Activated CD4-positive, alpha-beta memory T cell treated with anti-CD3 and anti-CD28 coated beads for 36 hours (primary cell): ENCODE measurements around the gene KCNT1. TPM values are rescaled to one million over a fixed set of nuclear protein-coding genes. Genes with fewer than 3 reads are reported as not detected.

ENCODE experiments used
- CTCF ChIA-PET: fragments of 350-600 bp; sonication (Branson Sonifier 250); formaldehyde crosslinking; loops from one replicate; lab custom pipeline; 2021; ENCODE audit warnings: antibody characterized with exemption, inconsistent platforms; lab: Charles Lee
- POLR2A ChIA-PET: fragments of 350-600 bp; sonication (Branson Sonifier 250); formaldehyde crosslinking; loops from one replicate; lab custom pipeline; 2021; ENCODE audit warnings: antibody characterized with exemption; lab: Charles Lee
- DNase-seq: peaks from one replicate; pipeline ENCODE4 v3.0.0-alpha.2; 2020
- H3K27ac Mint-ChIP-seq: one replicate; pipeline ENCODE4 v1.8.0; 2021; ENCODE audit warnings: mixed read lengths
- H3K27me3 Mint-ChIP-seq: one replicate; pipeline ENCODE4 v1.8.0; 2021; ENCODE audit warnings: mixed read lengths
- H3K36me3 Mint-ChIP-seq: one replicate; pipeline ENCODE4 v1.8.0; 2021; ENCODE audit warnings: mixed read lengths
- H3K4me1 Mint-ChIP-seq: one replicate; pipeline ENCODE4 v1.8.0; 2021; ENCODE audit warnings: low read depth, mixed read lengths
- H3K4me3 Mint-ChIP-seq: one replicate; pipeline ENCODE4 v1.8.0; 2021; ENCODE audit warnings: mild to moderate bottlenecking, mixed read lengths
- H3K9me3 Mint-ChIP-seq: one replicate; pipeline ENCODE4 v1.8.0; 2021; ENCODE audit warnings: mixed read lengths
- intact Hi-C: fragments of 100-400 bp; cut with micrococcal nuclease; formaldehyde crosslinking; loops from one replicate; pipeline ENCODE4 v1.15.1; 2023
- total RNA-seq, 2 experiments: library from RNA; stranded (reverse); gene quantifications; one replicate each; pipeline ENCODE4 v1.2.3, GENCODE V29; 2021

KCNT1 gene
- total RNA-seq, 2 experiments from 2014 or later, result not detected

DNA sequence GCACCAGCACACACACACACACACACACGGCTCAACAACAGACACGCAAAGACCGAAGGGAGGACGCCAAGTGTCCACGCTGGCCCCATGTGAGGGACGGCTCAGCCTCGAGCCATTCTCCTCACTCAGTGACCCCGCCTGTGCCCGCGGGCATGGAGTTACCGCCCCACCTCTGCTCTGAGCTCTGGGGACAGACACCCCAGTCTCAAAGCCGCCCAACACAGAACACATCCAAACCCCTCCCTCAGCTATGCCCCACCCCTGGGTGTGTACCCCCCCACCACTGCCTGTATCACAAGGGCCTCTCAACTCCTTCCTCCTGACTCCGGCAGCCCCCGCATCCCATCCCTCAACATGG is 124.2 kb downstream of the KCNT1 start:
- H3K36me3 Mint-ChIP-seq, result peaks cover 67% of the 10 kb centered on the region

GRCh38 chr9:135827301-135827700 is 125.3 kb downstream of the KCNT1 start:
- Mint-ChIP-seq H3K27ac (no peak overlapping the region), H3K36me3 (peaks cover 58% of the 10 kb centered on the region)

More for the DNA sequence above, 124.2 kb downstream of the KCNT1 start:
- peaks cover 14% of the 10 kb centered on the region for H3K4me1 Mint-ChIP-seq
- H3K27ac Mint-ChIP-seq, result no peak overlapping the region
- H3K27me3 Mint-ChIP-seq, result no peaks in the 10 kb centered on the region
- no peak overlapping the region for H3K4me3 Mint-ChIP-seq
- POLR2A ChIA-PET, result no interaction called here
- CTCF ChIA-PET, result interaction anchor here (0.7 kb wide), 1 partner anchor 30 kb away, joined by 3 read pairs; no protein-coding TSS in a partner anchor
- no peak for DNase-seq
- H3K9me3 Mint-ChIP-seq, result peaks cover 13% of the 10 kb centered on the region
- intact Hi-C loops, result no loop called here

DNA sequence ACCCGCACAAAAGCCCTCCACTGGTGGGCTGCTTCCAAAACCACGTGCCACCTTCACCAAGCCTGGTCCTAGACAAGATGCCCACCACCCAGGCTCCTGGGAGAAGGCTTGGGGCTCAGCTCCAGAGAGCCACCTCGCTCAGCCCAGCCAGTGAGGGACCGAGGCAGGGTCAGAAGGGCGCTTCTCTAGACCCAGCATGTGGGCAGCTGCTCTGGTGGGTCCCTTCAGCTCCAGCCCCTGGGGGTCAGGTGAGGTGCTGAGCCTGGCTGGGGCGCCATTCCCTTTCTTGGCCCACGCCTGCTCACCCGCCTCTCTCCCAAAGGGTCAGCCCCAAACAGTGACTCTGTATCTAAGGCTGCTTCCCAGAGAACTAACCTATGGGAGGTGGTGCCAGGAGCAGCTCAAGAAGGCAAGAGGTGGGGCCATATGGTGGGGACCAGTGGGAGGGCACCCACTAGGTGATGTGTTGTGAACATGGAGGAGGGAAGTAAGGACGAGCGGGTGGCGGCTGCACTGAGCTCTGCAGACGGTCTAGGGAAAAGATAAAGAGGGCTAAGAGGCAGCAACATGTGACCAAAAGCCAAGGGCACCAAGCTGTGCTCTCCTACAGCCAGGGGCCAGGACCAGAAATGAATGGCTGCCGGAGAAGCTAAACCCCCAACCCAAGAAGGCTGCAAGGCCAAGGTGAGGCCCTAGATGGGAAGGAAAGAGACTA is 126.0 kb downstream of the KCNT1 start:
- ChIA-PET CTCF (no interaction called here), POLR2A (no interaction called here)
- Mint-ChIP-seq H3K27me3 (no peaks in the 10 kb centered on the region), H3K27ac (no peak overlapping the region), H3K9me3 (peaks cover 13% of the 10 kb centered on the region), H3K4me1 (peaks cover 14% of the 10 kb centered on the region), H3K36me3 (peaks cover 51% of the 10 kb centered on the region), H3K4me3 (no peak overlapping the region)
- intact Hi-C loops, result no loop called here
- no peak for DNase-seq

More at GRCh38 chr9:135827301-135827700, 125.3 kb downstream of the KCNT1 start:
- Mint-ChIP-seq H3K27me3 (no peaks in the 10 kb centered on the region), H3K4me1 (peaks cover 14% of the 10 kb centered on the region), H3K9me3 (peaks cover 13% of the 10 kb centered on the region), H3K4me3 (no peak overlapping the region)
- DNase-seq, result no peak
- ChIA-PET POLR2A (no interaction called here), CTCF (no interaction called here)
- intact Hi-C loops, result no loop called here

GRCh38 chr9:135828656-135829055 is 126.7 kb downstream of the KCNT1 start:
- DNase-seq, result no peak
- Mint-ChIP-seq H3K9me3 (peaks cover 13% of the 10 kb centered on the region), H3K27me3 (no peaks in the 10 kb centered on the region), H3K4me3 (no peak overlapping the region), H3K4me1 (peaks cover 14% of the 10 kb centered on the region), H3K27ac (no peak overlapping the region), H3K36me3 (peaks cover 47% of the 10 kb centered on the region)
- POLR2A ChIA-PET, result no interaction called here
- intact Hi-C loops, result no loop called here
- CTCF ChIA-PET, result no interaction called here

- ChIA-PET CTCF (no interaction called here), POLR2A (no interaction called here)
- intact Hi-C loops, result no loop called here
- Mint-ChIP-seq H3K27me3 (no peaks in the 10 kb centered on the region), H3K4me1 (peaks cover 9% of the 10 kb centered on the region), H3K4me3 (no peak overlapping the region), H3K9me3 (peaks cover 13% of the 10 kb centered on the region), H3K36me3 (peaks cover 39% of the 10 kb centered on the region), H3K27ac (no peak overlapping the region)
- no peak for DNase-seq
Observed at GRCh38 chr9:135830496-135830895, 128.5 kb downstream of the KCNT1 start.

GRCh38 chr9:135833864-135834263 is 131.9 kb downstream of the KCNT1 start:
- peaks cover 5% of the 10 kb centered on the region for H3K9me3 Mint-ChIP-seq
- H3K27me3 Mint-ChIP-seq, result no peaks in the 10 kb centered on the region
- H3K27ac Mint-ChIP-seq, result no peak overlapping the region
- no peak overlapping the region for H3K4me3 Mint-ChIP-seq
- H3K36me3 Mint-ChIP-seq, result peaks cover 19% of the 10 kb centered on the region
- DNase-seq, result no peak
- H3K4me1 Mint-ChIP-seq, result peaks cover under 1% of the 10 kb centered on the region
- ChIA-PET POLR2A (no interaction called here), CTCF (no interaction called here)
- intact Hi-C loops, result no loop called here

- Mint-ChIP-seq H3K27ac (no peak overlapping the region), H3K27me3 (no peaks in the 10 kb centered on the region), H3K4me1 (no peaks in the 10 kb centered on the region), H3K36me3 (peaks cover 11% of the 10 kb centered on the region), H3K4me3 (no peak overlapping the region), H3K9me3 (peaks cover 3% of the 10 kb centered on the region)
- CTCF ChIA-PET, result no interaction called here
- DNase-seq, result no peak
- POLR2A ChIA-PET, result no interaction called here
- intact Hi-C loops, result no loop called here
Observed at GRCh38 chr9:135835131-135835530, 133.1 kb downstream of the KCNT1 start.

- H3K4me3 Mint-ChIP-seq, result no peak overlapping the region
- POLR2A ChIA-PET, result no interaction called here
Observed at GRCh38 chr9:135839516-135839915, 137.5 kb downstream of the KCNT1 start.

GRCh38 chr9:135840107-135840506 is 138.1 kb downstream of the KCNT1 start:
- H3K27ac Mint-ChIP-seq, result no peak overlapping the region

More at GRCh38 chr9:135839516-135839915, 137.5 kb downstream of the KCNT1 start:
- Mint-ChIP-seq H3K9me3 (peaks cover 8% of the 10 kb centered on the region), H3K4me1 (peaks cover 12% of the 10 kb centered on the region), H3K36me3 (peaks cover 11% of the 10 kb centered on the region), H3K27ac (no peak overlapping the region), H3K27me3 (no peaks in the 10 kb centered on the region)
- CTCF ChIA-PET, result no interaction called here
- intact Hi-C loops, result no loop called here
- no peak for DNase-seq

DNA sequence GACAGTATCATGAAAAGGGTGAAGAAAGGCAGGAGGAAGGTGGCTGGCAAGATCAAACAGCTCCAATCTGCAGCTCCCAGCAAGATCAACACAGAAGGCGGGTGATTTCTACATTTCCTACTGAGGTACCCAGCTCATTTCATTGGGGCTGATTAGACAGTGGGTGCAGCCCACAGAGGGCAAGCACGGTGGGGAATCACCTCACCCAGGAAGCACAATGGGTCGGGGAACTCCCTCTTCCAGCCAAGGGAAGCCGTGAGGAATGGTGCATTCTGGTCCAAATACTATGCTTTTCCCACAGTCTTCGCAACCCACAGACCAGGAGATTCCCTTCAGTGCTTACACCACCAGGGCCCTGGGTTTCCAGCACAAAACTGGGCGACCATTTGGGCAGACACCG is 138.6 kb downstream of the KCNT1 start:
- Mint-ChIP-seq H3K4me1 (peaks cover 12% of the 10 kb centered on the region), H3K4me3 (no peak overlapping the region), H3K36me3 (peaks cover 21% of the 10 kb centered on the region), H3K27me3 (no peaks in the 10 kb centered on the region), H3K9me3 (peaks cover 14% of the 10 kb centered on the region), H3K27ac (no peak overlapping the region)
- intact Hi-C loops, result no loop called here
- no peak for DNase-seq
- ChIA-PET POLR2A (no interaction called here), CTCF (no interaction called here)

More at GRCh38 chr9:135840107-135840506, 138.1 kb downstream of the KCNT1 start:
- ChIA-PET CTCF (no interaction called here), POLR2A (no interaction called here)
- H3K9me3 Mint-ChIP-seq, result peaks cover 12% of the 10 kb centered on the region
- no peak overlapping the region for H3K4me3 Mint-ChIP-seq
- H3K4me1 Mint-ChIP-seq, result peaks cover 12% of the 10 kb centered on the region
- DNase-seq, result no peak
- peaks cover 16% of the 10 kb centered on the region for H3K36me3 Mint-ChIP-seq
- intact Hi-C loops, result no loop called here
- no peaks in the 10 kb centered on the region for H3K27me3 Mint-ChIP-seq

Other genes starting within 250 kb of the KCNT1 start
- gene PPP1R26, start 222.4 kb upstream of the KCNT1 start, total RNA-seq, result 1 to 10 TPM; 3.5 to 4.9 TPM
- 10 to 100 TPM; 42.2 to 42.7 TPM for gene MRPS2, start 201.5 kb upstream of the KCNT1 start, total RNA-seq
- not detected for gene LCN1, start 180.7 kb upstream of the KCNT1 start, total RNA-seq
- gene OBP2A, start 156.1 kb upstream of the KCNT1 start, total RNA-seq, result not detected
- gene PAEP, start 140.4 kb upstream of the KCNT1 start, total RNA-seq, result not detected
- not detected for gene GLT6D1, start 62.6 kb upstream of the KCNT1 start, total RNA-seq
- gene LCN9, start 38.9 kb upstream of the KCNT1 start, total RNA-seq, result not detected
- not detected for gene SOHLH1, start 2.7 kb upstream of the KCNT1 start, total RNA-seq
- 10 to 100 TPM; 43.2 to 46.0 TPM for gene CAMSAP1, start 205.4 kb downstream of the KCNT1 start, total RNA-seq